SK-N-SH treated with all-trans-retinoic acid at 6 μM for 48 hours (cell line): ENCODE data around the gene CSNK1G1.

ENCODE experiments used
- ATAC-seq: fragments of 200-7000 bp; cut with Tn5 transposase; 3 replicates; pipeline ENCODE4 v1.9.1; 2020; ENCODE audit warnings: mild to moderate bottlenecking, moderate library complexity
- ARNTL ChIP-seq: fragments of 450-650 bp; formaldehyde crosslinking; IDR thresholded peaks from 2 replicates; pipeline ENCODE4 v1.5.0; 2020; ENCODE audit warnings: low read depth, mild to moderate bottlenecking, moderate library complexity, borderline replicate concordance
- GLIS3 ChIP-seq: fragments of 250-450 bp; sonication (Bioruptor Pico); IDR thresholded peaks from 2 replicates; pipeline ENCODE4 v1.5.0; 2020; ENCODE audit warnings: mild to moderate bottlenecking, moderate library complexity
- OSR1 ChIP-seq: fragments of 250-450 bp; sonication (Bioruptor Pico); IDR thresholded peaks from 2 replicates; pipeline ENCODE4 v1.8.0; 2022; ENCODE audit warnings: moderate library complexity, mild to moderate bottlenecking, inconsistent platforms
- PATZ1 ChIP-seq: fragments of 250-450 bp; sonication (Bioruptor Pico); IDR thresholded peaks from 2 replicates; pipeline ENCODE4 v1.8.0; 2020; ENCODE audit warnings: mild to moderate bottlenecking, moderate library complexity, borderline replicate concordance
- POU6F1 ChIP-seq: fragments of 250-450 bp; sonication (Bioruptor Pico); IDR thresholded peaks from 2 replicates; pipeline ENCODE4 v1.8.0; 2021; ENCODE audit warnings: low read depth, mild to moderate bottlenecking, moderate library complexity, borderline replicate concordance
- PPARA ChIP-seq: fragments of 250-450 bp; sonication (Bioruptor Pico); IDR thresholded peaks from 2 replicates; pipeline ENCODE4 v1.5.0; 2020; ENCODE audit warnings: mild to moderate bottlenecking, borderline replicate concordance
- ZC3H10 ChIP-seq: fragments of 250-450 bp; sonication (Bioruptor Pico); IDR thresholded peaks from 2 replicates; pipeline ENCODE4 v1.5.1; 2021; ENCODE audit warnings: mild to moderate bottlenecking, moderate library complexity
- ZNF8 ChIP-seq: fragments of 450-650 bp; formaldehyde crosslinking; IDR thresholded peaks from 2 replicates; pipeline ENCODE4 v1.5.0; 2020; ENCODE audit warnings: mild to moderate bottlenecking, moderate library complexity

Gene CSNK1G1

GRCh38 chr15:64117759-64118487 lies 238.1 kb downstream of the CSNK1G1 start:
- no peak for TF ChIP-seq PATZ1 (CRISPR knock-in tag)
- TF ChIP-seq PPARA (CRISPR knock-in tag): no peak
- no peak for TF ChIP-seq POU6F1
- no peak for TF ChIP-seq ZC3H10 (CRISPR knock-in tag)
- no peak for TF ChIP-seq OSR1 (CRISPR knock-in tag)
- TF ChIP-seq ZNF8: no peak
- TF ChIP-seq ARNTL (CRISPR knock-in tag): no peak
- no peak for TF ChIP-seq GLIS3

More at GRCh38 chr15:64117759-64118487, 238.1 kb downstream of the CSNK1G1 start:
- ATAC-seq: no peak
